HepG2 (cell line): ENCODE measurements around the gene KDM1B. TPM values are rescaled to one million over a fixed set of nuclear protein-coding genes. Genes with fewer than 3 reads are reported as not detected.

Experiments used
- BCL3 ChIP-seq: sonication (generic); formaldehyde crosslinking; IDR thresholded peaks from 2 replicates; pipeline ENCODE4 v1.5.1; 2020; ENCODE audit warnings: mild to moderate bottlenecking, missing genetic modification reagents, moderate library complexity
- FOXC1 ChIP-seq: sonication (generic); formaldehyde crosslinking; IDR thresholded peaks from 2 replicates; pipeline ENCODE4 v1.8.0; 2022; ENCODE audit warnings: mild to moderate bottlenecking, missing genetic modification reagents, borderline replicate concordance
- GMEB1 ChIP-seq: sonication (generic); formaldehyde crosslinking; IDR thresholded peaks from 2 replicates; pipeline ENCODE4 v1.5.1; 2020; ENCODE audit warnings: missing genetic modification reagents, mild to moderate bottlenecking, borderline replicate concordance
- HMGA1 ChIP-seq: sonication (generic); formaldehyde crosslinking; conservative IDR thresholded peaks from 2 replicates; pipeline ENCODE4 v1.4.0; 2020; ENCODE audit warnings: missing genetic modification reagents
- HNRNPH1 ChIP-seq: fragments of 200-400 bp; formaldehyde crosslinking; optimal IDR thresholded peaks from 2 replicates; pipeline ENCODE3; 2017; ENCODE audit warnings: mild to moderate bottlenecking, low read depth, low read length
- KDM5B ChIP-seq: sonication (generic); formaldehyde crosslinking; IDR thresholded peaks from 2 replicates; pipeline ENCODE4 v1.4.0; 2020; ENCODE audit warnings: missing genetic modification reagents, mild to moderate bottlenecking, borderline replicate concordance
- KMT2B ChIP-seq: IDR thresholded peaks from 2 replicates; pipeline ENCODE4 v1.6.1; 2016; ENCODE audit warnings: missing genetic modification reagents, missing compliant biosample characterization
- MLLT10 ChIP-seq: sonication (generic); formaldehyde crosslinking; IDR thresholded peaks from 2 replicates; pipeline ENCODE4 v1.4.0; 2020; ENCODE audit warnings: missing genetic modification reagents
- MLXIP ChIP-seq: sonication (generic); formaldehyde crosslinking; IDR thresholded peaks from 2 replicates; pipeline ENCODE4 v1.9.0; 2021; ENCODE audit warnings: missing genetic modification reagents, borderline replicate concordance
- NFIC ChIP-seq: IDR thresholded peaks from 2 replicates; pipeline ENCODE4 v1.6.1; 2012; ENCODE audit warnings: mild to moderate bottlenecking, low read length, inconsistent platforms
- PHF8 ChIP-seq: sonication (generic); formaldehyde crosslinking; IDR thresholded peaks from 2 replicates; pipeline ENCODE4 v1.5.0; 2020; ENCODE audit warnings: missing genetic modification reagents
- POLR2AphosphoS2 ChIP-seq: IDR thresholded peaks from 2 replicates; pipeline ENCODE4 v1.6.1; 2011; ENCODE audit warnings: low read depth, low read length, improper control_type of control experiment
- RFXANK ChIP-seq: IDR thresholded peaks from 2 replicates; pipeline ENCODE4 v1.6.1; 2016
- STAT5B ChIP-seq: sonication (generic); formaldehyde crosslinking; IDR thresholded peaks from 2 replicates; pipeline ENCODE4 v1.4.0; 2020; ENCODE audit warnings: missing genetic modification reagents
- TRIM22 ChIP-seq: fragments of 450-650 bp; IDR thresholded peaks from 2 replicates; pipeline ENCODE4 v1.6.1; 2017
- ZBTB38 ChIP-seq: sonication (generic); formaldehyde crosslinking; IDR thresholded peaks from 2 replicates; pipeline ENCODE4 v1.5.1; 2020; ENCODE audit warnings: mild to moderate bottlenecking, missing genetic modification reagents
- ZNF160 ChIP-seq: sonication (generic); formaldehyde crosslinking; IDR thresholded peaks from 2 replicates; pipeline ENCODE4 v1.8.0; 2022; ENCODE audit warnings: mild to moderate bottlenecking, inconsistent platforms, missing genetic modification reagents
- ZNF235 ChIP-seq: sonication (generic); formaldehyde crosslinking; IDR thresholded peaks from 2 replicates; pipeline ENCODE4 v1.8.1; 2023; ENCODE audit warnings: mild to moderate bottlenecking, missing genetic modification reagents, borderline replicate concordance
- ZNF260 ChIP-seq: sonication (generic); formaldehyde crosslinking; IDR thresholded peaks from 2 replicates; pipeline ENCODE4 v1.4.0; 2020; ENCODE audit warnings: missing genetic modification reagents, low read depth, mild to moderate bottlenecking, borderline replicate concordance
- ZNF333 ChIP-seq: sonication (generic); formaldehyde crosslinking; IDR thresholded peaks from 2 replicates; pipeline ENCODE4 v1.4.0; 2020; ENCODE audit warnings: mild to moderate bottlenecking, missing genetic modification reagents, borderline replicate concordance
- ZNF446 ChIP-seq: sonication (generic); formaldehyde crosslinking; IDR thresholded peaks from 2 replicates; pipeline ENCODE4 v1.5.0; 2020; ENCODE audit warnings: mild to moderate bottlenecking, missing genetic modification reagents
- ZNF547 ChIP-seq: sonication (generic); formaldehyde crosslinking; IDR thresholded peaks from 2 replicates; pipeline ENCODE4 v1.5.1; 2020; ENCODE audit warnings: mild to moderate bottlenecking, missing genetic modification reagents
- ZNF562 ChIP-seq: sonication (generic); formaldehyde crosslinking; IDR thresholded peaks from 2 replicates; pipeline ENCODE4 v1.8.0; 2022; ENCODE audit warnings: missing genetic modification reagents, borderline replicate concordance
- ZNF580 ChIP-seq: IDR thresholded peaks from 2 replicates; pipeline ENCODE4 v1.6.1; 2016; ENCODE audit warnings: low read depth, borderline replicate concordance
- polyA plus RNA-seq, 8 experiments: library from polyadenylated mRNA; depleted of rRNA in 3 of 8; stranded (reverse) in 7 of 8; unstranded in 1 of 8; fragments of >200 nt; fragmentation: Illumina TruSeq in 4 of 8; extraction: Trizol in 4 of 8; gene quantifications; 2 replicates each; pipeline versions ENCODE4 v1.2.1 to v1.2.3, GENCODE V29; 2011 to 2016; ENCODE audit warnings: low read depth in 4 of 8, missing spikeins in 1 of 8, mixed read lengths in 1 of 8; ENCODE audit not compliant: insufficient read depth in 1 of 8
- total RNA-seq, 5 experiments: library from RNA; depleted of rRNA; stranded (reverse); fragments of >200 nt; fragmentation: Illumina TruSeq; extraction: Trizol; gene quantifications; 2 replicates each; pipeline ENCODE4 v1.2.3, GENCODE V29; 2016; ENCODE audit warnings: low read depth in 1 of 5

Gene KDM1B
- total and polyA plus RNA-seq, 2 of the 13 experiments (the other 11 are each of a cell fraction or from before 2014, with no cell fraction given): 9.8 to 13.2 TPM

GRCh38 chr6:18155150-18155863 is at the start of gene KDM1B (continued):
- TF ChIP-seq RFXANK (CRISPR knock-in tag) (no peak), ZNF580 (CRISPR knock-in tag) (no peak), ZNF446 (no peak), ZNF547 (CRISPR knock-in tag) (no peak; the same call in 1 of the 2 replicates), NFIC (no peak), TRIM22 (no peak), HMGA1 (CRISPR knock-in tag) (no peak), BCL3 (no peak; the same call in 1 of the 2 replicates), ZNF160 (CRISPR knock-in tag) (peak; percentile 67; the same call in 1 of the 2 replicates), ZNF562 (CRISPR knock-in tag) (no peak), ZNF260 (CRISPR knock-in tag) (no peak), ZNF333 (peak; percentile 75; the same call in 1 of the 2 replicates), FOXC1 (CRISPR knock-in tag) (no peak), PHF8 (peak; percentile 72), MLXIP (CRISPR knock-in tag) (no peak; the same call in 1 of the 2 replicates), HNRNPH1 (no peak), POLR2AphosphoS2 (no peak), STAT5B (CRISPR knock-in tag) (no peak), ZBTB38 (no peak), MLLT10 (no peak; the same call in 1 of the 2 replicates), KMT2B (CRISPR knock-in tag) (peak; percentile 54), GMEB1 (CRISPR knock-in tag) (peak; percentile 80), KDM5B (CRISPR knock-in tag) (no peak), ZNF235 (CRISPR knock-in tag) (peak; percentile 71; the same call in 1 of the 2 replicates)
